HepG2 (cell line): ENCODE results near the gene DOCK3.

Experiments
- ATRX ChIP-seq: sonication (generic); formaldehyde crosslinking; IDR thresholded peaks from 2 replicates; pipeline ENCODE4 v1.4.0; 2020; ENCODE audit warnings: missing genetic modification reagents, borderline replicate concordance
- FOXJ3 ChIP-seq: sonication (generic); formaldehyde crosslinking; IDR thresholded peaks from 2 replicates; pipeline ENCODE4 v1.4.0; 2020; ENCODE audit warnings: missing genetic modification reagents, mild to moderate bottlenecking, borderline replicate concordance
- HOXA3 ChIP-seq: sonication (generic); formaldehyde crosslinking; IDR thresholded peaks from 2 replicates; pipeline ENCODE4 v1.5.0; 2020; ENCODE audit warnings: missing genetic modification reagents
- MYC ChIP-seq: sonication (generic); formaldehyde crosslinking; IDR thresholded peaks from 2 replicates; pipeline ENCODE4 v1.9.0; 2021; ENCODE audit warnings: missing genetic modification reagents, borderline replicate concordance
- POLR2A ChIP-seq, 2 experiments: IDR thresholded peaks; 2 replicates each; pipeline ENCODE4 v1.6.1; 2011; ENCODE audit warnings: low read depth in 2 of 2, low read length in 2 of 2, mild to moderate bottlenecking in 1 of 2, moderate library complexity in 1 of 2; ENCODE audit not compliant: insufficient read depth in 1 of 2
- SALL2 ChIP-seq: sonication (generic); formaldehyde crosslinking; IDR thresholded peaks from 2 replicates; pipeline ENCODE4 v1.8.1; 2023; ENCODE audit warnings: mild to moderate bottlenecking, missing genetic modification reagents, inconsistent platforms
- SP1 ChIP-seq, 2 experiments: fragments of 450-650 bp in 1 of 2; sonication (generic) in 1 of 2; formaldehyde crosslinking in 1 of 2; IDR thresholded peaks; 2 replicates each; pipeline versions ENCODE4 v1.4.0 to v1.6.1; 2016 to 2020; ENCODE audit warnings: missing genetic modification reagents in 1 of 2
- ZBTB7A ChIP-seq: sonication (generic); formaldehyde crosslinking; IDR thresholded peaks from 2 replicates; pipeline ENCODE4 v1.8.0; 2022; ENCODE audit warnings: mild to moderate bottlenecking, missing genetic modification reagents
- TF ChIP-seq, protein P1 (sequence below): sonication (generic); formaldehyde crosslinking; IDR thresholded peaks from 2 replicates; pipeline ENCODE4 v1.5.0; 2020; ENCODE audit warnings: mild to moderate bottlenecking, missing genetic modification reagents, moderate library complexity
- TF ChIP-seq, protein P2 (sequence below): sonication (generic); formaldehyde crosslinking; IDR thresholded peaks from 2 replicates; pipeline ENCODE4 v1.5.0; 2020; ENCODE audit warnings: missing genetic modification reagents
- TF ChIP-seq, protein P3 (sequence below): fragments of 450-650 bp; IDR thresholded peaks from 2 replicates; pipeline ENCODE4 v1.6.1; 2017
- TF ChIP-seq, protein P4 (sequence below): conservative IDR thresholded peaks from 2 replicates; pipeline ENCODE4 v1.6.1; 2018; ENCODE audit warnings: missing genetic modification reagents

DNA sequence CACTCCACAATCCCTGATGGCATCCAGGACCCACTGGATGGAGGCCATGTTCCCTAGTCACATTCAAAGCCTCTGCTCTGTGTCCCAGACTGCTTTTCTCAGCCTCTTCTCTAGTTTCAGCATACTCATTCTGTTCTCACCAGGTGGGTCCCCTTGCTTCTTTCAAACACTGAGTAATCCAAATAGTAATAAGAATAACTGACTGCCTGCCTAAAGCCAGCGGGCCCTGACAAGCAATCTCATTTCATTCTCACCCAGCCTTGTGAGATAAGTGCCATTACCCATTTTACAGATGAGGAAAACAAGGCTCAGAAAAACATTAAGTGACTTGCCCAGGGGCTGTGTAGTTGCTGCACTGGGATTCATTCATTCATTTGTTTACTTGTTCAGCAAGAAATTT lies 32.3 kb upstream of the DOCK3 start:
- TF ChIP-seq, protein P1, sequence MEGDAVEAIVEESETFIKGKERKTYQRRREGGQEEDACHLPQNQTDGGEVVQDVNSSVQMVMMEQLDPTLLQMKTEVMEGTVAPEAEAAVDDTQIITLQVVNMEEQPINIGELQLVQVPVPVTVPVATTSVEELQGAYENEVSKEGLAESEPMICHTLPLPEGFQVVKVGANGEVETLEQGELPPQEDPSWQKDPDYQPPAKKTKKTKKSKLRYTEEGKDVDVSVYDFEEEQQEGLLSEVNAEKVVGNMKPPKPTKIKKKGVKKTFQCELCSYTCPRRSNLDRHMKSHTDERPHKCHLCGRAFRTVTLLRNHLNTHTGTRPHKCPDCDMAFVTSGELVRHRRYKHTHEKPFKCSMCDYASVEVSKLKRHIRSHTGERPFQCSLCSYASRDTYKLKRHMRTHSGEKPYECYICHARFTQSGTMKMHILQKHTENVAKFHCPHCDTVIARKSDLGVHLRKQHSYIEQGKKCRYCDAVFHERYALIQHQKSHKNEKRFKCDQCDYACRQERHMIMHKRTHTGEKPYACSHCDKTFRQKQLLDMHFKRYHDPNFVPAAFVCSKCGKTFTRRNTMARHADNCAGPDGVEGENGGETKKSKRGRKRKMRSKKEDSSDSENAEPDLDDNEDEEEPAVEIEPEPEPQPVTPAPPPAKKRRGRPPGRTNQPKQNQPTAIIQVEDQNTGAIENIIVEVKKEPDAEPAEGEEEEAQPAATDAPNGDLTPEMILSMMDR (CRISPR knock-in tag), result no peak
- TF ChIP-seq FOXJ3 (CRISPR knock-in tag), result no peak
- TF ChIP-seq POLR2A (IDR thresholded peaks at IDR 0.05; ENCODE audit: insufficient read depth in 1 of 2, low read depth in 2 of 2, low read length in 2 of 2), result no peak
- no peak for TF ChIP-seq ZBTB7A
- TF ChIP-seq, protein P2, sequence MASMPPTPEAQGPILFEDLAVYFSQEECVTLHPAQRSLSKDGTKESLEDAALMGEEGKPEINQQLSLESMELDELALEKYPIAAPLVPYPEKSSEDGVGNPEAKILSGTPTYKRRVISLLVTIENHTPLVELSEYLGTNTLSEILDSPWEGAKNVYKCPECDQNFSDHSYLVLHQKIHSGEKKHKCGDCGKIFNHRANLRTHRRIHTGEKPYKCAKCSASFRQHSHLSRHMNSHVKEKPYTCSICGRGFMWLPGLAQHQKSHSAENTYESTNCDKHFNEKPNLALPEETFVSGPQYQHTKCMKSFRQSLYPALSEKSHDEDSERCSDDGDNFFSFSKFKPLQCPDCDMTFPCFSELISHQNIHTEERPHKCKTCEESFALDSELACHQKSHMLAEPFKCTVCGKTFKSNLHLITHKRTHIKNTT, result no peak
- TF ChIP-seq, protein P3, sequence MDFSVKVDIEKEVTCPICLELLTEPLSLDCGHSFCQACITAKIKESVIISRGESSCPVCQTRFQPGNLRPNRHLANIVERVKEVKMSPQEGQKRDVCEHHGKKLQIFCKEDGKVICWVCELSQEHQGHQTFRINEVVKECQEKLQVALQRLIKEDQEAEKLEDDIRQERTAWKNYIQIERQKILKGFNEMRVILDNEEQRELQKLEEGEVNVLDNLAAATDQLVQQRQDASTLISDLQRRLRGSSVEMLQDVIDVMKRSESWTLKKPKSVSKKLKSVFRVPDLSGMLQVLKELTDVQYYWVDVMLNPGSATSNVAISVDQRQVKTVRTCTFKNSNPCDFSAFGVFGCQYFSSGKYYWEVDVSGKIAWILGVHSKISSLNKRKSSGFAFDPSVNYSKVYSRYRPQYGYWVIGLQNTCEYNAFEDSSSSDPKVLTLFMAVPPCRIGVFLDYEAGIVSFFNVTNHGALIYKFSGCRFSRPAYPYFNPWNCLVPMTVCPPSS, result no peak
- TF ChIP-seq, protein P4, sequence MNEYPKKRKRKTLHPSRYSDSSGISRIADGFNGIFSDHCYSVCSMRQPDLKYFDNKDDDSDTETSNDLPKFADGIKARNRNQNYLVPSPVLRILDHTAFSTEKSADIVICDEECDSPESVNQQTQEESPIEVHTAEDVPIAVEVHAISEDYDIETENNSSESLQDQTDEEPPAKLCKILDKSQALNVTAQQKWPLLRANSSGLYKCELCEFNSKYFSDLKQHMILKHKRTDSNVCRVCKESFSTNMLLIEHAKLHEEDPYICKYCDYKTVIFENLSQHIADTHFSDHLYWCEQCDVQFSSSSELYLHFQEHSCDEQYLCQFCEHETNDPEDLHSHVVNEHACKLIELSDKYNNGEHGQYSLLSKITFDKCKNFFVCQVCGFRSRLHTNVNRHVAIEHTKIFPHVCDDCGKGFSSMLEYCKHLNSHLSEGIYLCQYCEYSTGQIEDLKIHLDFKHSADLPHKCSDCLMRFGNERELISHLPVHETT (CRISPR knock-in tag), result no peak
- no peak for TF ChIP-seq HOXA3
- no peak for TF ChIP-seq SALL2
- no peak for TF ChIP-seq MYC (CRISPR knock-in tag)
- no peak for TF ChIP-seq SP1 (IDR thresholded peaks at IDR 0.05)
- TF ChIP-seq SP1 (CRISPR knock-in tag; IDR thresholded peaks at IDR 0.05), result no peak
- no peak for TF ChIP-seq ATRX (CRISPR knock-in tag)
